ENCODE data around the gene ATP9A.
A peak's percentile ranks its signal among the peaks of the same experiment; 100 is the strongest.

ATP9A gene

GRCh38 chr20:51595058-51595532 lies 173.1 kb downstream of the ATP9A start:
- H2AFZ ChIP-seq (ENCODE audit: low read length), result peak overlapping the region; percentile 18; the same call in 1 of the 2 replicates
- H3K4me3 ChIP-seq (ENCODE audit: low read depth, low read length, poor library complexity, severe bottlenecking), result no peak overlapping the region
- peak overlapping the region; percentile 69 for H3K27ac ChIP-seq (ENCODE audit: low read depth, low read length, poor library complexity, severe bottlenecking)
- no peaks in the 10 kb centered on the region for H3F3A ChIP-seq (ENCODE audit: insufficient read depth, low read length)
- no peaks in the 10 kb centered on the region for H3K9me3 ChIP-seq (ENCODE audit: low read length)
- no peaks in the 10 kb centered on the region for H3K9me2 ChIP-seq (ENCODE audit: low read depth, low read length)
- H4K20me1 ChIP-seq (ENCODE audit: insufficient read depth, low read length), result no peaks in the 10 kb centered on the region
- peaks cover 48% of the 10 kb centered on the region for H3K4me1 ChIP-seq (ENCODE audit: insufficient read depth, low read length, severe bottlenecking)
- TF ChIP-seq EZH2 (IDR thresholded peaks at IDR 0.05; ENCODE audit: borderline replicate concordance, low read length) (no peak), CTCF (IDR thresholded peaks at IDR 0.05; ENCODE audit: low read length) (peak; percentile 89)
- peak overlapping the region; percentile 43; the same call in 1 of the 2 replicates for H3K4me2 ChIP-seq (ENCODE audit: low read length)
- H3K79me2 ChIP-seq (ENCODE audit: insufficient read depth, low read length), result no peaks in the 10 kb centered on the region
- H3K36me3 ChIP-seq (ENCODE audit: insufficient read depth, low read length), result no peaks in the 10 kb centered on the region
- H3K27me3 ChIP-seq (ENCODE audit: insufficient read depth, low read length), result peaks cover 9% of the 10 kb centered on the region
- peak overlapping the region; percentile 44; the same call in 1 of the 2 replicates for H3K9ac ChIP-seq (ENCODE audit: low read length)

GRCh38 chr20:51594236-51595057 lies 173.7 kb downstream of the ATP9A start:
- TF ChIP-seq EZH2 (IDR thresholded peaks at IDR 0.05; ENCODE audit: borderline replicate concordance, low read length), result no peak
- no peak for TF ChIP-seq CTCF (IDR thresholded peaks at IDR 0.05; ENCODE audit: low read length)
- Histone ChIP-seq H3K36me3 (ENCODE audit: insufficient read depth, low read length) (no peaks in the 10 kb centered on the region), H4K20me1 (ENCODE audit: insufficient read depth, low read length) (no peaks in the 10 kb centered on the region), H3K27ac (ENCODE audit: low read depth, low read length, poor library complexity, severe bottlenecking) (peak overlapping the region; percentile 69), H3F3A (ENCODE audit: insufficient read depth, low read length) (no peaks in the 10 kb centered on the region), H3K27me3 (ENCODE audit: insufficient read depth, low read length) (peaks cover 4% of the 10 kb centered on the region; the same call in 1 of the 2 replicates), H2AFZ (ENCODE audit: low read length) (0 out of 2 replicates have a peak overlapping the region, but pooled peaks have one; percentile 18), H3K9me2 (ENCODE audit: low read depth, low read length) (no peaks in the 10 kb centered on the region), H3K9ac (ENCODE audit: low read length) (peak overlapping the region; percentile 44; the same call in 1 of the 2 replicates), H3K4me1 (ENCODE audit: insufficient read depth, low read length, severe bottlenecking) (peaks cover 48% of the 10 kb centered on the region), H3K4me2 (ENCODE audit: low read length) (peak overlapping the region; percentile 43; the same call in 1 of the 2 replicates), H3K4me3 (ENCODE audit: low read depth, low read length, poor library complexity, severe bottlenecking) (no peak overlapping the region), H3K9me3 (ENCODE audit: low read length) (no peaks in the 10 kb centered on the region), H3K79me2 (ENCODE audit: insufficient read depth, low read length) (no peaks in the 10 kb centered on the region)

GRCh38 chr20:51593584-51593983 lies 174.6 kb downstream of the ATP9A start:
- Histone ChIP-seq H3K27me3 (ENCODE audit: insufficient read depth, low read length) (no peaks in the 10 kb centered on the region), H3K9me2 (ENCODE audit: low read depth, low read length) (no peaks in the 10 kb centered on the region), H3K4me2 (ENCODE audit: low read length) (no peak overlapping the region), H3K36me3 (ENCODE audit: insufficient read depth, low read length) (no peaks in the 10 kb centered on the region), H3K27ac (ENCODE audit: low read depth, low read length, poor library complexity, severe bottlenecking) (no peak overlapping the region), H3K4me1 (ENCODE audit: insufficient read depth, low read length, severe bottlenecking) (peaks cover 47% of the 10 kb centered on the region), H3K4me3 (ENCODE audit: low read depth, low read length, poor library complexity, severe bottlenecking) (no peak overlapping the region), H4K20me1 (ENCODE audit: insufficient read depth, low read length) (no peaks in the 10 kb centered on the region), H2AFZ (ENCODE audit: low read length) (no peak overlapping the region), H3K9me3 (ENCODE audit: low read length) (no peaks in the 10 kb centered on the region), H3K79me2 (ENCODE audit: insufficient read depth, low read length) (no peaks in the 10 kb centered on the region), H3K9ac (ENCODE audit: low read length) (no peak overlapping the region), H3F3A (ENCODE audit: insufficient read depth, low read length) (no peaks in the 10 kb centered on the region)
- TF ChIP-seq EZH2 (IDR thresholded peaks at IDR 0.05; ENCODE audit: borderline replicate concordance, low read length), result no peak
- no peak for TF ChIP-seq CTCF (IDR thresholded peaks at IDR 0.05; ENCODE audit: low read length)
